ENCODE measurements around the gene MARCHF2.

- TF ChIP-seq, protein P1, sequence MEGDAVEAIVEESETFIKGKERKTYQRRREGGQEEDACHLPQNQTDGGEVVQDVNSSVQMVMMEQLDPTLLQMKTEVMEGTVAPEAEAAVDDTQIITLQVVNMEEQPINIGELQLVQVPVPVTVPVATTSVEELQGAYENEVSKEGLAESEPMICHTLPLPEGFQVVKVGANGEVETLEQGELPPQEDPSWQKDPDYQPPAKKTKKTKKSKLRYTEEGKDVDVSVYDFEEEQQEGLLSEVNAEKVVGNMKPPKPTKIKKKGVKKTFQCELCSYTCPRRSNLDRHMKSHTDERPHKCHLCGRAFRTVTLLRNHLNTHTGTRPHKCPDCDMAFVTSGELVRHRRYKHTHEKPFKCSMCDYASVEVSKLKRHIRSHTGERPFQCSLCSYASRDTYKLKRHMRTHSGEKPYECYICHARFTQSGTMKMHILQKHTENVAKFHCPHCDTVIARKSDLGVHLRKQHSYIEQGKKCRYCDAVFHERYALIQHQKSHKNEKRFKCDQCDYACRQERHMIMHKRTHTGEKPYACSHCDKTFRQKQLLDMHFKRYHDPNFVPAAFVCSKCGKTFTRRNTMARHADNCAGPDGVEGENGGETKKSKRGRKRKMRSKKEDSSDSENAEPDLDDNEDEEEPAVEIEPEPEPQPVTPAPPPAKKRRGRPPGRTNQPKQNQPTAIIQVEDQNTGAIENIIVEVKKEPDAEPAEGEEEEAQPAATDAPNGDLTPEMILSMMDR (IDR thresholded peaks at IDR 0.05), result no peak
- no peak for TF ChIP-seq POLR2A (IDR thresholded peaks at IDR 0.05)
Observed at GRCh38 chr19:8476524-8476923, 63.4 kb downstream of the MARCHF2 start.

All from transverse colon (tissue), 3 donors.